K562 (cell line): ENCODE data around the gene SNX27. TPM values are rescaled to one million over a fixed set of nuclear protein-coding genes. Genes with fewer than 3 reads are reported as not detected.

Experiments used
- ATF1 ChIP-seq, 2 experiments: fragments of 450-650 bp in 1 of 2; IDR thresholded peaks; 2 replicates each; pipeline ENCODE4 v1.6.1; 2016; ENCODE audit warnings: missing compliant biosample characterization in 1 of 2, missing genetic modification characterization in 1 of 2
- ATF3 ChIP-seq, 2 experiments: fragments of 450-650 bp in 1 of 2; sonication (generic) in 1 of 2; formaldehyde crosslinking in 1 of 2; IDR thresholded peaks in 1 of 2; conservative IDR thresholded peaks in 1 of 2; 2 replicates each; pipeline versions ENCODE4 v1.6.1 to v1.8.1; 2016 to 2023; ENCODE audit warnings: mild to moderate bottlenecking in 2 of 2, moderate library complexity in 2 of 2, inconsistent platforms in 1 of 2, missing genetic modification reagents in 1 of 2
- CBFA2T2 ChIP-seq: fragments of 450-650 bp; conservative IDR thresholded peaks from 2 replicates; pipeline ENCODE4 v1.6.1; 2017; ENCODE audit warnings: mild to moderate bottlenecking
- CSDE1 ChIP-seq, 2 experiments: fragments of 450-650 bp; IDR thresholded peaks; 2 replicates each; pipeline ENCODE4 v1.6.1; 2016; ENCODE audit warnings: mild to moderate bottlenecking in 1 of 2
- DMBX1 ChIP-seq: fragments of 250-450 bp; sonication (Bioruptor Pico); IDR thresholded peaks from 2 replicates; pipeline ENCODE4 v1.8.0; 2022; ENCODE audit warnings: inconsistent platforms, mild to moderate bottlenecking, moderate library complexity, borderline replicate concordance
- E2F8 ChIP-seq: fragments of 450-650 bp; IDR thresholded peaks from 2 replicates; pipeline ENCODE4 v1.7.1; 2018; ENCODE audit warnings: mild to moderate bottlenecking, low read depth; ENCODE audit not compliant: partially characterized antibody
- ERF ChIP-seq: fragments of 450-650 bp; formaldehyde crosslinking; IDR thresholded peaks from 2 replicates; pipeline ENCODE4 v1.4.0; 2020; ENCODE audit warnings: mild to moderate bottlenecking, mixed read lengths
- ETV6 ChIP-seq, 3 experiments: fragments of 150-350 bp in 1 of 3; sonication (generic) in 1 of 3; formaldehyde crosslinking in 1 of 3; IDR thresholded peaks; 2 replicates each; pipeline versions ENCODE4 v1.6.1 to v1.8.0; 2014 to 2022; ENCODE audit warnings: borderline replicate concordance in 2 of 3, low read depth in 2 of 3, antibody characterized with exemption in 1 of 3, low read length in 1 of 3, mild to moderate bottlenecking in 1 of 3, missing genetic modification reagents in 1 of 3
- FIP1L1 ChIP-seq: fragments of 200-400 bp; formaldehyde crosslinking; IDR thresholded peaks from 2 replicates; pipeline ENCODE4 v1.6.1; 2018; ENCODE audit warnings: mild to moderate bottlenecking, low read depth, low read length; ENCODE audit not compliant: poor library complexity, severe bottlenecking
- HEY1 ChIP-seq: fragments of 250-450 bp; sonication (Bioruptor Pico); IDR thresholded peaks from 2 replicates; pipeline ENCODE4 v1.5.0; 2020; ENCODE audit warnings: mild to moderate bottlenecking, moderate library complexity, borderline replicate concordance
- HNRNPL ChIP-seq: fragments of 200-400 bp; formaldehyde crosslinking; IDR thresholded peaks from 2 replicates; pipeline ENCODE4 v1.6.1; 2017; ENCODE audit warnings: low read depth, mild to moderate bottlenecking, low read length
- MXI1 ChIP-seq: IDR thresholded peaks from 2 replicates; pipeline ENCODE4 v1.6.1; 2011; ENCODE audit warnings: low read depth, mild to moderate bottlenecking, improper control_type of control experiment, low read length
- NR1H2 ChIP-seq: sonication (generic); formaldehyde crosslinking; IDR thresholded peaks from 2 replicates; pipeline ENCODE4 v1.4.0; 2020; ENCODE audit warnings: mild to moderate bottlenecking, missing genetic modification reagents
- PHF21A ChIP-seq: fragments of 450-650 bp; IDR thresholded peaks from 2 replicates; pipeline ENCODE4 v1.6.1; 2017; ENCODE audit warnings: low read depth, borderline replicate concordance
- RFX1 ChIP-seq: fragments of 450-650 bp; IDR thresholded peaks from 2 replicates; pipeline ENCODE4 v1.6.1; 2016; ENCODE audit warnings: mild to moderate bottlenecking, moderate library complexity
- RFX7 ChIP-seq: fragments of 250-450 bp; sonication (Bioruptor Pico); IDR thresholded peaks from 2 replicates; pipeline ENCODE4 v1.5.1; 2021; ENCODE audit warnings: mild to moderate bottlenecking
- SMARCC2 ChIP-seq: fragments of 450-650 bp; IDR thresholded peaks from 2 replicates; pipeline ENCODE4 v1.6.1; 2017; ENCODE audit warnings: antibody characterized with exemption, moderate library complexity, mild to moderate bottlenecking, low read depth
- STAT5B ChIP-seq: fragments of 250-450 bp; sonication (Bioruptor Pico); IDR thresholded peaks from 2 replicates; pipeline ENCODE4 v1.8.0; 2021; ENCODE audit warnings: mild to moderate bottlenecking, inconsistent platforms
- TGIF2 ChIP-seq: sonication (generic); formaldehyde crosslinking; IDR thresholded peaks from 2 replicates; pipeline ENCODE4 v1.8.1; 2022; ENCODE audit warnings: mild to moderate bottlenecking, missing genetic modification reagents, moderate library complexity
- ZC3H11A ChIP-seq: IDR thresholded peaks from 2 replicates; pipeline ENCODE4 v1.6.1; 2012; ENCODE audit warnings: low read depth, low read length, improper control_type of control experiment
- ZKSCAN8 ChIP-seq: fragments of 200-800 bp; sonication (Bioruptor generic); IDR thresholded peaks from 2 replicates; pipeline ENCODE4 v1.6.1; 2016; ENCODE audit warnings: missing genetic modification characterization, missing compliant biosample characterization
- ZNF280B ChIP-seq: fragments of 250-450 bp; sonication (Bioruptor Pico); IDR thresholded peaks from 2 replicates; pipeline ENCODE4 v1.5.1; 2021; ENCODE audit warnings: mild to moderate bottlenecking
- ZNF589 ChIP-seq: fragments of 200-800 bp; sonication (Bioruptor generic); IDR thresholded peaks from 2 replicates; pipeline ENCODE4 v1.6.1; 2016; ENCODE audit warnings: low read depth, missing genetic modification characterization, missing compliant biosample characterization
- ZNF778 ChIP-seq: fragments of 450-650 bp; formaldehyde crosslinking; IDR thresholded peaks from 2 replicates; pipeline ENCODE4 v1.4.0; 2020; ENCODE audit warnings: mild to moderate bottlenecking, moderate library complexity
- polyA plus RNA-seq, 8 experiments: library from polyadenylated mRNA; depleted of rRNA in 4 of 8; stranded (reverse) in 5 of 8; unstranded in 3 of 8; fragments of >200 nt; fragmentation: Nextera tagmentation in 2 of 8; fragmentation: Illumina TruSeq in 1 of 8; extraction: Ambion mirVana in 2 of 8; extraction: Trizol in 1 of 8; gene quantifications; 2 replicates each; pipeline versions ENCODE4 v1.2.1 to v1.2.3, GENCODE V29; 2011 to 2014; ENCODE audit warnings: inconsistent platforms in 1 of 8, missing spikeins in 1 of 8
- total RNA-seq, 7 experiments: library from RNA; depleted of rRNA in 6 of 7; stranded (reverse); fragments of >200 nt in 6 of 7; fragmentation: Illumina TruSeq in 2 of 7; extraction: Trizol in 2 of 7; gene quantifications; 2 replicates each; pipeline versions ENCODE4 v1.2.1 to v1.2.3, GENCODE V29; 2011 to 2021; ENCODE audit warnings: low replicate concordance in 1 of 7

The SNX27 gene
- total and polyA plus RNA-seq, 9 of the 15 experiments (the other 6 are each of a cell fraction or from before 2014, with no cell fraction given), result 4.5 to 18.7 (median 10.1) TPM

GRCh38 chr1:151710187-151710840 lies 98.5 kb downstream of the SNX27 start (continued):
- TF ChIP-seq TGIF2 (no peak), ETV6 (IDR thresholded peaks at IDR 0.05; ENCODE audit: borderline replicate concordance in 1 of 2, low read depth in 2 of 2, low read length in 1 of 2) (no peak), ETV6 (CRISPR knock-in tag; IDR thresholded peaks at IDR 0.05; ENCODE audit: borderline replicate concordance) (no peak), SMARCC2 (no peak), ATF3 (IDR thresholded peaks at IDR 0.05) (peak; percentile 99), ATF3 (CRISPR knock-in tag; conservative IDR thresholded peaks at IDR 0.05) (no peak; the same call in 1 of the 2 replicates), ZKSCAN8 (CRISPR knock-in tag) (no peak), CBFA2T2 (no peak), FIP1L1 (no peak), ZC3H11A (no peak), ZNF778 (CRISPR knock-in tag) (no peak), HNRNPL (no peak), E2F8 (no peak), STAT5B (no peak), MXI1 (peak; percentile 95), CSDE1 (IDR thresholded peaks at IDR 0.05) (peak in 1 of 2 experiments; percentile 97; a peak in 2 of 4 replicates), ATF1 (CRISPR knock-in tag; IDR thresholded peaks at IDR 0.05) (no peak), ATF1 (tag; IDR thresholded peaks at IDR 0.05) (peak; percentile 84), ZNF280B (CRISPR knock-in tag) (no peak), ZNF589 (no peak), RFX1 (peak; percentile 98), DMBX1 (no peak), ERF (CRISPR knock-in tag) (no peak), NR1H2 (CRISPR knock-in tag) (no peak), PHF21A (no peak), RFX7 (CRISPR knock-in tag) (no peak), HEY1 (no peak)
